HG03558 (cell line): ENCODE measurements around the gene MYOM1.
A peak's percentile ranks its signal among the peaks of the same experiment; 100 is the strongest.

Experiments
- ATAC-seq: cut with Tn5 transposase; IDR thresholded peaks from one replicate; pipeline ENCODE4 v1.9.1; 2021; ENCODE audit warnings: moderate number of reproducible peaks; ENCODE audit not compliant: unreplicated experiment; ENCODE audit errors: extremely low read depth

The MYOM1 gene

DNA sequence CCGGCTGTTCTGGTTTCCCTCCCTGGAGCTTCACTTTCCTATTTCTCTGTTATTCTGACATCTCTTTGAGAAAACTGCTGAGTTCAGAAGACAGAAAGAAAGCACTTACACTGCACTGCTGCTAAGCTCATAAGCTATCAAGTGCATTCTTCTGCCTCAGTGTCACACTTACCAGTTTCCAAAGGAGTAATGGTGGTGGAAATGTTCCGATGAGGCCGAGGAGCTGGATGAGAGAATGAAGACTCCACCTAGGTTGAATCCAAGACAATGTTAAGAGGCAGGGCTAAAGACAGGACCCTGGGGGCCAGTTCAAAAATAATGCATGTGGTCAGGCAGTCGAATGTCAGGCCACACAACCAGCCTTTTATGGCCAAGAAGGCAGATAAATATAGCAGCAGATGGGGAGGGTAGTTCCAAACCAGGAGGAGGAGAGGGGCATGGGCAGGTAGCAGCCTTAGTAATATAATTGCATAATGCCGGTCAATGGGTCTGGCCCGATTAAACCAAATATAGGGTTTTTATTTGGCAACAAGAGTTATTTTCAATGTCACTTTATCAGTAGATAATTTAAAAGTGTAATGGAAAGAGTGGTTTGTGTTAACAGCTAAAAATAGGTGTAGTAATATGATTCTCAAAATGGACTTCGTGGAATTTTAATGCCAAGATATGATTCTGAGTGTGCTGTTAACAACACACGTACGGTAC lies at the start of gene MYOM1:
MYOM1 (minus strand) TSS at position 338 of the 705 bp plus-strand sequence. CDS start 4,745 bp downstream, outside the sequence.
- no peak for ATAC-seq

DNA sequence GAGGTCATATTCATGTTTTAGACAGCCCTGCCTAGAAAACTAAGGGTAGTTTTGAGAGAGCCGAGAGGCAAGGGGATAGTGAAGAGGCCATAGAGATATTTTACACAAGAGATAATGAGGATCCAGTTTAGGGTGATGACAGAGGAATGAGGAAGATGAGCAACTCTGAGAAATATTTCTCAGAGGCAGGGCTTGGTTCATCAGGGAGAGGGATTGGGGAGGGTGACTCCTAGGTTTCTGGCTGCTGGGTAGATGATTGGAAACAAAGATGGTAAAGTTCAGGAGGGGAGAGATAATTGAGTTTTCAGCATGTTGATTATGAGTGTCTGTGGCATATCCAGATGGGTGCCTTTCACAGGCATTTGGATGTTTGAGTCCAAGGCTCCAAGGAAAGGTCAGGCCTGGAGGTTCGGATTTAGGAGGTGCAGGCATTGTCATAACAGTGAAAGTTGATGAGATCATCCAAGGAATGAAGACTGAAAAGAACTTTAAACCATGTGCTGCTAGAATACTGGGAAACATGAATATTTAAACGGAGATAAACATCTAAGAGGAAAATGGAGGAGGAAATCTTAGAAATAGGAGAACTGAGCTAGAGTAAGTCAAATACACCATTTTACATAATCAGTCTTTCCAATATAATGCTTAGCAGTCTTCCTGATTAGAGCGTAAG lies 49.6 kb upstream of the MYOM1 start:
- no peak for ATAC-seq

DNA sequence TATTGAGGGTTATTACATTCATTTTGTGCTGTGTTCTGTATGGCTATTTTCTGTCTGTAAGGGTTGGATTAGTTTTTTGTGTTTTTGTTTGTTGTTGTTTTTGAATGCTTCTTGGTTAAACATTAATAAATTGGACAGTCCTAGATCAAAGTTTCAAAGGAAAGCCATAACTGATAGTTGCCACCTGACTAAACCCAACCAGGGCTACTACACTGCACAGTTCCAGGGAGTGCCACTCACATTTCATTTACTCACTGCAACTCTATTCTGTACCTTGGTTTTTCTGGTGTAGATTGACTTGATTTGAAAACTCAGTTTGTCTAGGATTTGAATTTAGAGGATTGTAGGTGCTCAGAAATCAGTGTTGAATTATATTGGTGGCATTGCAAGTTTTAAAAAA lies 48.5 kb upstream of the MYOM1 start:
- ATAC-seq, result no peak

DNA sequence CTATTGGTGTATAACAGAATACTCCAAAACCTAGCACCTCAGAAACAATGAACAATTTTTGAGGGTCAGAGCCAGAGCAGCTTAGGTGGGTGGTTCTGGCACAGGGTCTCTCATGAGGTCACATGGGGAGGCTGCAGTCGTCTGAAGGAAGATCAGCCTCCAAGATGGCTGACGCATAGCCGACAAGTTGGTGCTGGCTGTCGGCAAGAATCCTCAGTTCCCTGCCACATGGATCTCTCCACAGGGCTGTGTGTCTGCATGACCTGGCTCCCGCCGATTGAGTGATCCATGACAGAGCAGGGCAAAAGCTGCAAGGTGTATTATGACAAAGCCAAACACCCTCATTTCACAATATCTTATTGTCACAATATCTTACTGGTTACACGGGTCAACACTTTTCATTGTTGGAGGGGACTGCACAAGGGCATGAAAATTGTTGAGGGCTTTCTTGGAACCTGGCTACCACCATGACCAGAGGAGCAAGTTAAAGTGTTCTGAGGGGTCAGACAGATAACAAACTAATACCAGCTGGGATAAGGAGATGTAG lies 46.4 kb upstream of the MYOM1 start:
- ATAC-seq, result no peak

DNA sequence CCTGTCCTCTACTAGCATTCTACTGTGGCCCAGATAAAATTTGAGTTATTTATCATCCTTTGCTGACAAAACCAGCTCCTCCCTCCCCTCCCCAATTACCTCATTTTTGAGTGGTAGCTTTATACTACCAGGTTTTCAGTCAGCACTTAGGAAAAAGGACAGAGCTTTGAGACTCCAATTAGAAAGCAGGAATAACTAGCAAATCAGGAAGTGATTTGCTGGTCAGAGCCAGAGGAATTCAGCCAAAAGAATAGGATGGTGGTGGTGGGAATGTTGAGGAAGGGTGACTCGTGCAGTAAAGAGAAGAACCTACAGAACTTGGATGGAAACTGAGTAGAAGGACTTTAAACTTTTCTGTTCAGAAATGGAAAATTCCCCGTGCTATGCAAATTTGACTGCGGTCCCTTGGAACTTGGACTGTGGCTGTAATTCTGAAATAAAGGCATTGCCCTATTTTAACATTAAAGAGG lies 45.8 kb upstream of the MYOM1 start:
- no peak for ATAC-seq

DNA sequence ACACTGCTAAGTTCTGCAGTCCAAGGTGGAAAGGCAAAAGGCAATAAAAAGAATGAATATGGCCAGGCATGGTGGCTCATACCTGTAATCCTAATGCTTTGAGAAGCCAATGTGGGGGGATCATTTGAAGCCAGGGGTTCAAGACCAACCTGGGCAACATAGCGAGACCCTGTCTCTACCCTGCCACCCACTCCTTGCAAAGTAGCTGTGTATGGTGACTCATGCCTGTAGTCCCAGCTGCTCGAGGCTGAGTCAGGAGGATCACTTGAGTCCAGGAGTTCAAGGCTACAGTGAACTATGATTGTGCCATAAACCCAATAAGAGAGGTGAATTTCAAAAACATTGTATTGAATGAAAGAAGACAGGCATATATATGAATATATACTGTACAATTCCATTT lies 44.6 kb upstream of the MYOM1 start:
- ATAC-seq, result no peak

DNA sequence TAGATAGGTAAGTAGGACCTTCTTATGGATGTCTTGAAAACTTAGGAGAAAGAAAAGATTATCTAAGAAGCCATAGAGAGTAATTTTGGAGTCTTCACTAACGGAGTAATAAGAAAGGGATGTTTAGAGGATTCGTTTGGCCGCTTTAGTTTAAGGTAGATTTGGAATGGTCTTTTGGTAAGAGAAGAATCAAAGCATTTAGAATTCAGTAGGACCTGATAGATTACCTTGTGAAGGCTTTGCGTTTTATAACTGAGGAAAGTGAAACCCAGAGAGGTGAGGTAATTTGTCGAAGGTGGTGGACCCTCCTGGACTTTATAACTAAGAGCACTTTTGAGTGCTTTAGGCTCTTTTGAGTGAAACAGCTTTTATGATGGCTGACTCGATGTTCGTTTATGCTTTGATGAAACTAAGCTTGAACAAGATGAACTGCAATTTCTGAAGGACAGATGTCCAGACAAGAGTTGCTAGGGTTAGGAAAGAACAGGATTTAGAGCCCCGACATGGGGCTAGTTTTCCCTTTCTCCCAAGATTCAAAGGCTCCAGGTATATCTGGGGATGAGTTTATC lies 43.4 kb upstream of the MYOM1 start:
- ATAC-seq, result no peak

DNA sequence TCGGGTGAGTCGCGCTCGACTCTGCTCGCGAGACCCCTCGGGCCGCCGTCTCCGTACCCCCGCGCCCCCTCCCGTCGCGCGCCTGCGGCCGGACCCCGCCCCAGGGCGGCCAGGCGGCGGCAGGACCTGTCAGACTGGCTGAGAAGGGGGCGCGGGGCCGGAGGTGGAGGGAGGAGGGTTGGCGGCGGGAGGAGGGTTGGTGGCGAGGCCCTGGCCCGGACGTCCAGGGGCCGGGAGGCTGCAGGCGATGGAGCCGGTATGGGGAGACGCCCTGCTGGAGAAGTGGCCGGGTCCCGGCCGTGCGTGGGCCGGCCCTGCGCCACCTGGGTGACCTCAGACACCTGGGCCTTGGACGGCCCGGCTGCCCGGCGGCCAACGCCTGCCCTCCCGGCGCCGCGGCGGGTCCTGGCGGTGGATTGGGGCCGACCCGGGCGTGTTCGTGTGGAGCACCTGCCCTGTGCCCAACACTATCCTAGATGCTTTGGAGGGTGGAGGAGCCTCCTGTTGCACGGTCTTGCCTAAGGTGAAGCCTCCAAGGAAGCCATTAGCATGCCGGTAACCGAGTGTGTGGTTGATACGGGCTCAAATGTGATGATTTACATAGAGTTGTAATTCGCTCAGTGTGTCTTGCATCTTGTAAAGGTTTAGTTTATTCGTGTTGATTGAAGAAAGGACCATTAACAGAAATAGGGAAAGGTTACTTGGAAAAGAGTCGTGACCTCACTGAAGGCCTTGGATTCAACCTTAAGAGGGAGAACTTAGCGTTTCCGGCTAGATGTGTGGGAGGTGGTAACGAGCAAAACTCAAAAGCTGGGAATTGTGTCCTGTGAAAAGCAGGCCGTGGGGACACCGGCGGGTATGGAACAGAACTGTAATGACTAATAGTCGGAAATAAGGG lies 42.7 kb upstream of the MYOM1 start:
- ATAC-seq, result peak; percentile 13

DNA sequence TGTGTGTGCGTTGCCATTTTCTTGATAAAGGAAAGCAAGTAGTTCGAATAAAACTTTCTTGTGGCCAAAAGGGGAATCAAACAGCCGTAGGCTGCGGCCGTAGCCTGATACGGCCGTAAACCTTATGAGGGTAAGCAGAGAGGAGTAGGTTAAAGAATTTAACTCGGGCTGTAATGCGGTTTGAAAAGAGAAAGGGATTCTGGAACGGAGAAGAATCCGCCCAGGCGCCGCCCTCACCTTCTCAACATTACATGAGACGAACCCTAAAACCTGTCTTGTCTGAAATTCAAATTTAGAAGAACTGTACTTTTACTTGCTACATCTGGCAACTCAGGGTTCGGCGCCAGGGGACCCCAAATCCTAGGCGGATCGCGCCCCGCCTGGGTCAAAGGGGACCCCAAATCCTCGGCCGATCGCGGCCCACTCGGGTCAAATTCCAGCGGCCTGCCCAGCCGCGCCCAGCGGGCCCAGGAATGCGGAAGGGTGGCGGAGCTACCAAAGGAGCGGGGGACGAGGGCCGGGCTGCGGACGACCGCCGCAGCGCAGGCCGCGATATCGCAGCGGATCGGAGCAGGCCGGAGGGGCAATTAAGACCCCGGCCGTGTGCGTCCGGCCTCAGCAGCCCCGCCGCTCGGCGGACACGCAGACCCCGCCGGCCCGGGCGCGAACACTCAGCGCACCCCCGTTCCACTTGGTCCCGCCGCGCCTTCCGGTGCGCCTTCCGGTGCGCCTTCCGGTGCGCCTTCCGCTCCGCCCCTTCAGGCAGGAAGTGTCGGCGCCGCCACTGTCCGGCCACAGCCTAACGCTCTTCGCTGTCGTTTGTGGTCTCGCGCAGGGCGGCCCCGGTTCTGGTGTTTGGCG lies 41.8 kb upstream of the MYOM1 start, which contains the start of gene MYL12B:
MYL12B (plus strand) TSS at position 761 of the 861 bp plus-strand sequence. CDS start 10,766 bp downstream, outside the sequence.
- peak; percentile 76 for ATAC-seq

DNA sequence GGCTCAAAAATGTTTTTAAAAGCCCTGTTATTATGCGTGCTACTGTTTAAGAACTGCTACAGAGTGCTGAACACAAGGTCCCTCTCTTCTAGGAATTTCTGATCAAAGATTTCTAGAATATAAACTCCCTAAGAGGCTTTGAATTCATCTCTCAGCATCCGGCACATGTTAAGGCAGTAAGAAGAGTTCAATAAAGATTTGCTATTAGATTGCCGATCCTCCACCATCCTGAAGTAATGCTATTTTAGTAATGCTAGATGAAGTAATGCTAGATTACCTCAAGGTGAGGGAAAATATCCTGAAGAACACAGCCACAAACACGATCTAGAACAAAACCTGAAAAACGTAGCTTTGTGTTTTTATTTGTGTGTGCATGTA lies 41.2 kb upstream of the MYOM1 start:
- no peak for ATAC-seq

DNA sequence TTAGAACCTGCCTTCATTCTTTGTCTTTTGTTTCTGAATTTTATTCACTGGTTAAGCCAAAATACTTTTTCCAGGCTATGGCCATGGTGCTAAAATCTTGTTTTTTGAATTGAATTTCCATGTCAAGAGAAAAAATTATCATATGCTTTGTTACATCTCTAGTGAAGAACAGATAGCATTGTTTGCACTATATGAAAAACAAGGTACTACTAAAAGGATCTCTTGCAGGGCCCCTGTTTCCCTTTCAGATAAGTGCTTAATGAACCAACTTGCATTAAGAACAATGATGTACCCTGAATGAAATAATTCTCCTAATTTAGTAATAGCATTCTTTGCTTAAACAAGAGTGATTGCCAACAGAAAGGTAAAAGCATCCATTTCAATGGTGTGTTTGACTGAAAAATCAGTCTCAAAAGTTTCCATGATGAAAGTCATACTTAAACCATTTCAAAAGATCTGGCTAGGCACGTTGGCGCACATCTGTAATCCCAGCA lies 37.9 kb upstream of the MYOM1 start:
- ATAC-seq, result no peak

DNA sequence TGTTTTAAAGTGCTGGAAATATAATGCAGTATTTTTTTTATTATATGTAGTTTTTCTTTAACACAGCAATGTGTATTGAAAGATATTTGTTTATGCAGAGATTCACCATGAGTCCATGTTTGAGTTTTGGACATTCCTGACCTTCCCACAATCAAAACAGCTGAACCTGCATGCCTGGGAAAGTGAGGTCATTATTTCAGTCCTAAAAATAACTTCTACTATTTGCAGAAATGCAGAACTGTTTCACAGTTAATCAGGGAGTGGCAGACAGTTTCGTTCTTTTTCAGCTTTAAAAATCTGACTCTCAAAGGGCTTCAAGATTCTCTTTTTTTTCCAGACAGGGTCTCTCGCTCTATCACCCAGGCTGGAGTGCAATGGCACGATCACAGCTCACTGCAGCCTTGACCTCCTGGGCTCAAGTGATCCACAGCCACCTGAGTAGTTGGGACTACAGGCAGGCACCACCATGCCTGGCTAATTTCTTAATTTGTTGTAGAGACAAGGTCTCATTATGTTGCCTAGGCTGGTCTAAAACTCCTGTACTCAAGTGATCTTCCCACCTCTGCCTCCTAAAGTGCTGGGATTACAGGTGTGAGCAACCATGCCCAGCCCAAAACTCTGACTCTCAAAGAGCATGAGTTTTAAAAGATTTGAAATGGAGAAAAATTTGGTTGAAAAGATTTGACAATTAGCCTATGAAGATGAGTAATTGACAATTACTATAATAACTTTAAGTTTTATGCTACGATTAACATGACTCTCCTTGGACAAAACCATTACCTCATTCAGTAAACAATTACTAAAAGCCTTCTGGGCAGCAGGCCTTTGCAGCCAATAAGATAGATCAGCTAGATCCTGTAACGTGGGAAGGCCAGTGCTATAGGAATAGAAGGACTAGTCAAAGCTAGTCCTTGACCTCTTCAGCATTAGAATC lies 37.2 kb upstream of the MYOM1 start:
- ATAC-seq, result no peak

DNA sequence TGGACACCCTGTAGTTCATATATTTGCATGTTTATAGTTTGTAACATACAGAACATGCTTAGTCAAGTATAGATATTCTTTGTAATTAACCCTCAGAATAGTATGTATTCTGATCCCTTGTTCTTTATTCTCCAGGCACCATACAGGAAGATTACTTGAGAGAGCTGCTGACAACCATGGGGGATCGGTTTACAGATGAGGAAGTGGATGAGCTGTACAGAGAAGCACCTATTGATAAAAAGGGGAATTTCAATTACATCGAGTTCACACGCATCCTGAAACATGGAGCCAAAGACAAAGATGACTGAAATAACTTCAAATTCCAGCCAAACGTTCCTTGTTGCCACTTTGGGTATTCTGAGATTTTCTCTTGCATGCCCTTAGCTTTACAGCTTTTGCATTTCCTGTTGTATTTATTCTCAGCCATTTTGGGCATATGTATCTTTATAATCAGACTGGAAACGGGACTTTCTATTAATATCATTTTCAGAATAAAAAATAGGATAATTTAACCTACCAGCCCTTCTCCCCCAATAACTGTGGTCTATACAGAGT lies 35.9 kb upstream of the MYOM1 start:
- ATAC-seq, result no peak

DNA sequence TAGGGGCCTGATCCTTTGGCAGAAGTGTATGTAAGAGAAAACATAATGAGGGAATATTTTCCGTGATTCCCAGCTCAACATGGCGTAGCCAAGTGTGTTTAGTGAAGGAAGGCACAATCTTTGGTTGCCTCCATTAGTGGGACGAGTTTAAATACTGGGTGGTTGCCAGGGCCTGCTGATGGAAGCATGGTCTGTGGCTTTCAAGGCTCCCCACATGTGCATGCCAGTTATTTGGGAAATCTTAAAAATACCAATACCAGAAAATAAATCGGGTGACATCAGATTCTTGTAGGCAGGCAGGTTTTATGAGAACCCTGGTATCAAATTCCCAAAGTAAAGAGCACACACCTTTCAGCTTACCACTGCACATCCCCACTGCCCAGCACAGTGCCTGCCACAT lies 35.0 kb upstream of the MYOM1 start:
- ATAC-seq, result no peak

DNA sequence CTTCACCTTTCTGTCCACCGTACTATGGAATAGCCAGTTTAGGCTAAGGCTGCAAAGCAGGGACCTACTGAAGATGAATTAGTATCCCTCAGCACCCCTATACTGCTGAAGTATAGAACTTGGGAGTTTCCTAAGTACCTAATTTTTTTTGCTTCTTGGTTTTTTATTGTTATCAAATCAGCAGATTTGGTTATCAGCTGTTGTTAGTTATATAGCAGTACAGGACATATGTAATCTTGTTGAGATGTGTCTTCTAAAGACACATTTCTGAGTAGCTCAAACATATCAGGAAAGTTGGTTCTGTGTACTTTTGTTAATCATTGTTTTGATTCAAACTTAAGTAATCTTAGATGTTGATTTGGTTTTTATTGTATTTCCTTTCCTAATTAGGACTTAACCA lies 33.1 kb upstream of the MYOM1 start:
- no peak for ATAC-seq

DNA sequence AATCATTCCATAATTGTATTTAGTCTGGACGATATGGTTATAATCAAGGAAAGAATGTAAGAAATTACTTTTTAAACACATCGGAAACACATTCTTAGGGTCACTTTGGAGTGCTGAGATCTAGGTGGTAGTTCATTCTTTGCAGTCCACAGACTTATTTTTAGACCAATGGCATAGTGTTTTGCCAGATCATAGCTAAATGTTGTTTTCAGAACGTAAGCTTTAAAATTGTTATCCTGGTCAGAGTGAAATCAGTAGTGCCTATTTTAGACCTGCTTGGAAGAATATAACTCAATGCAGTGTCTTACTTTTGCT lies 32.2 kb upstream of the MYOM1 start:
- ATAC-seq, result no peak

DNA sequence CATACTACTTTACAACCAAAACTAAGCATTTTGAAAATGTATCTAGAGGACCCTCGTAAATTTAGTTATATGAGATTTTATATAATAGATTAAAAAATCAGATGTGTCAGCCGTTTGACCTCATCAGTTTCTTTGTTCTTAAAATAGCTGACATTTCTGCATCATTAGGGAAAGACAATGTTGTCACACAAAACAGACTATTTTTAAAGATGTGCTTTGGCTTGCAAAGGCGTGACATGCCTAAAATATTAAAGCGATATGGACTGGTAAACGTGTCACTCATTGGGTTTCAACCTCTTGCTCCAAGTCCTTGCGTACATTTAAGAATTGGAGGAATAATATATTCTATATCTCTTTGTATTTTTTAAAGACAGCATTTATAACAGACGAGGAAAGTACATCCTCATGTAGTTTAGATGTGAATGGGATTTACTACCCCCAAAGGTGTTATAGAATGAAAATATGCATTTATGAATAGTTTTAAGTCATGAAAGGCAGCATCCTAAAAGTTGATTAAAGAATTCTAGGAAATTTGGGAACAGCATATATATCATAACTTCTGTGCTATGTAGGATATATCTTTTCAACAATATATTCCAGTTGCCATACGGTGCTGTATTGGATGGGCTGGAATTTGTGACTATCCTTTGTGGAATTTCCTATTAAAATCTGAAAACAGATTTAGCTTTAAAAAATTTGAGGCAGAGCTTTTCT lies 31.6 kb upstream of the MYOM1 start:
- ATAC-seq, result no peak
